Mucosa of stomach (tissue), 1 donor: ENCODE results near the gene DIS3L2.
"Not testable (repeated sequence)": the region's sequence is repeated elsewhere in the genome, so short reads cannot be mapped to it uniquely, and the experiment has no call there.

Source experiments
- H3K27me3 ChIP-seq: one replicate; pipeline ENCODE4 v1.7.0; 2013; ENCODE audit warnings: mild to moderate bottlenecking, low read length; ENCODE audit not compliant: control insufficient read depth, insufficient read depth
- H3K36me3 ChIP-seq: one replicate; pipeline ENCODE4 v1.7.0; 2013; ENCODE audit warnings: low read length; ENCODE audit not compliant: control insufficient read depth, insufficient read depth
- H3K4me1 ChIP-seq: one replicate; pipeline ENCODE4 v1.7.0; 2013; ENCODE audit warnings: mild to moderate bottlenecking, low read length; ENCODE audit not compliant: control insufficient read depth, insufficient read depth
- H3K4me3 ChIP-seq: one replicate; pipeline ENCODE4 v1.7.0; 2013; ENCODE audit warnings: low read length
- H3K9ac ChIP-seq: one replicate; pipeline ENCODE4 v1.7.0; 2013; ENCODE audit warnings: mild to moderate bottlenecking, low read length, moderate library complexity
- H3K9me3 ChIP-seq: one replicate; pipeline ENCODE4 v1.7.0; 2013; ENCODE audit warnings: mild to moderate bottlenecking, low read length, moderate library complexity; ENCODE audit not compliant: control insufficient read depth
- donor health status: Pancreatic carcinoma.

DIS3L2 gene

DNA sequence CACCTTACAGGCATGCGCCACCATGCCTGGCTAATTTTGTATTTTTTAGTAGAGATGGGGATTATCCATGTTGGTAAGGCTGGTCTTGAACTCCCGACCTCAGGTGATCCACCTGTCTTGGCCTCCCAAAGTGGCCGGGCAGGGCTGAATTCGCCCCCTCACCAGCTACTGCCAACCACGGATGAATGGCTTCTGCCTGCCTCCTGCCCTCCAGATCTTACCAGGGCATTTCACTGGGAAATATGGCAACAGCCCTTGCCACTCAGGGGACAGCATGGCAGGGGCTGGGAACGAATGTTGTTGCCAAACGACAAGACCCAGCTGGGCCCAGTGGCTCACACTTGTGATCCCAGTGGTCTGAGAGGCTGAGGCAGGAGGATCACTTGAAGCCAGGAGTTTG, 415.2 kb downstream of the DIS3L2 start:
- Histone ChIP-seq H3K9ac (no peak overlapping the region), H3K36me3 (no peaks in the 10 kb centered on the region), H3K4me3 (no peak overlapping the region), H3K27me3 (peaks cover 6% of the 10 kb centered on the region), H3K9me3 (no peaks in the 10 kb centered on the region), H3K4me1 (no peaks in the 10 kb centered on the region)

DNA sequence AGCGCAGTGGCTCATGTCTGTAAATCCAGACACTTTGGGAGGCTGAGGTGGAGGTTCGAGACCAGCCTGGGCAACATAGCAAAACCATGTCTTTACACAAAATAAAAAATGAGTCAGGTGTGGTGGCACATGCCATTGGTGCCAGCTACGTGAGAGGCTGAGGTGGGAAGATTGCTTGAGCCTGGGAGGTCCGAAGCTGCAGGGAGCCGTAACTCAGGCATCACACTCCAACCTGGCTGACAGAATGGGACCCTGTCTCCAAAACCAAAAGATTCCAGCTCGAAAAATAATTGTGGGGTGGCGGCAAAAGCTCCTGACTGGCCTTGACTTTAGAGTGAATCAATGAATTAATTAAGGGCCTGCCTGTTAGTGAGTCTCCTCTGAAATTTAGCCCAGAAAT, 415.8 kb downstream of the DIS3L2 start:
- peaks cover 12% of the 10 kb centered on the region for H3K27me3 ChIP-seq
- no peaks in the 10 kb centered on the region for H3K4me1 ChIP-seq
- H3K36me3 ChIP-seq = no peaks in the 10 kb centered on the region
- H3K9me3 ChIP-seq = no peaks in the 10 kb centered on the region
- no peak overlapping the region for H3K9ac ChIP-seq
- H3K4me3 ChIP-seq = no peak overlapping the region

- no peak overlapping the region for H3K9ac ChIP-seq
- H3K4me3 ChIP-seq = no peak overlapping the region
- H3K27me3 ChIP-seq = peaks cover 17% of the 10 kb centered on the region
- no peaks in the 10 kb centered on the region for H3K36me3 ChIP-seq
- H3K9me3 ChIP-seq = no peaks in the 10 kb centered on the region
- H3K4me1 ChIP-seq = no peaks in the 10 kb centered on the region
These were observed 416.6 kb downstream of the DIS3L2 start for GRCh38 chr2:232377841-232378734.

- H3K9me3 ChIP-seq, H3K4me3 ChIP-seq, H3K9ac ChIP-seq, H3K36me3 ChIP-seq, H3K4me1 ChIP-seq: not testable (repeated sequence)
- H3K27me3 ChIP-seq = peaks cover 20% of the 10 kb centered on the region
These were observed 417.2 kb downstream of the DIS3L2 start, which contains the start of gene ALPP for GRCh38 chr2:232378735-232379151. Gene ALPP (plus strand): TSS chr2:232378751. CDS start chr2:232378803, 52 bp downstream.

GRCh38 chr2:232379610-232380590, 418.4 kb downstream of the DIS3L2 start:
- H3K4me1 ChIP-seq, H3K36me3 ChIP-seq, H3K9ac ChIP-seq, H3K9me3 ChIP-seq, H3K4me3 ChIP-seq: not testable (repeated sequence)
- peaks cover 28% of the 10 kb centered on the region for H3K27me3 ChIP-seq

DNA sequence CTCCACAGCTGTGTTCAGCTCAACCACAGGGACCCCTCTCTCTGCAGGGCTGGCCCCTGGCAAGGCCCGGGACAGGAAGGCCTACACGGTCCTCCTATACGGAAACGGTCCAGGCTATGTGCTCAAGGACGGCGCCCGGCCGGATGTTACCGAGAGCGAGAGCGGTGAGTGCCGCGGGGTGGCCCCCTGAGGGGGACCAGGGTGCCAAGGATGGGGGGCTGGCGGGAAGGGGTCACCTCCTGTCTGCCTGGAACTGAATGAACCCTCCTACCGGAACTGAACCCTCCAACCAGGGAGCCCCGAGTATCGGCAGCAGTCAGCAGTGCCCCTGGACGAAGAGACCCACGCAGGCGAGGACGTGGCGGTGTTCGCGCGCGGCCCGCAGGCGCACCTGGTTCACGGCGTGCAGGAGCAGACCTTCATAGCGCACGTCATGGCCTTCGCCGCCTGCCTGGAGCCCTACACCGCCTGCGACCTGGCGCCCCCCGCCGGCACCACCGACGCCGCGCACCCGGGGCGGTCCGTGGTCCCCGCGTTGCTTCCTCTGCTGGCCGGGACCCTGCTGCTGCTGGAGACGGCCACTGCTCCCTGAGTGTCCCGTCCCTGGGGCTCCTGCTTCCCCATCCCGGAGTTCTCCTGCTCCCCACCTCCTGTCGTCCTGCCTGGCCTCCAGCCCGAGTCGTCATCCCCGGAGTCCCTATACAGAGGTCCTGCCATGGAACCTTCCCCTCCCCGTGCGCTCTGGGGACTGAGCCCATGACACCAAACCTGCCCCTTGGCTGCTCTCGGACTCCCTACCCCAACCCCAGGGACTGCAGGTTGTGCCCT, 419.9 kb downstream of the DIS3L2 start:
- not testable (repeated sequence) for H3K4me1 ChIP-seq
- peaks cover 43% of the 10 kb centered on the region for H3K27me3 ChIP-seq

DNA sequence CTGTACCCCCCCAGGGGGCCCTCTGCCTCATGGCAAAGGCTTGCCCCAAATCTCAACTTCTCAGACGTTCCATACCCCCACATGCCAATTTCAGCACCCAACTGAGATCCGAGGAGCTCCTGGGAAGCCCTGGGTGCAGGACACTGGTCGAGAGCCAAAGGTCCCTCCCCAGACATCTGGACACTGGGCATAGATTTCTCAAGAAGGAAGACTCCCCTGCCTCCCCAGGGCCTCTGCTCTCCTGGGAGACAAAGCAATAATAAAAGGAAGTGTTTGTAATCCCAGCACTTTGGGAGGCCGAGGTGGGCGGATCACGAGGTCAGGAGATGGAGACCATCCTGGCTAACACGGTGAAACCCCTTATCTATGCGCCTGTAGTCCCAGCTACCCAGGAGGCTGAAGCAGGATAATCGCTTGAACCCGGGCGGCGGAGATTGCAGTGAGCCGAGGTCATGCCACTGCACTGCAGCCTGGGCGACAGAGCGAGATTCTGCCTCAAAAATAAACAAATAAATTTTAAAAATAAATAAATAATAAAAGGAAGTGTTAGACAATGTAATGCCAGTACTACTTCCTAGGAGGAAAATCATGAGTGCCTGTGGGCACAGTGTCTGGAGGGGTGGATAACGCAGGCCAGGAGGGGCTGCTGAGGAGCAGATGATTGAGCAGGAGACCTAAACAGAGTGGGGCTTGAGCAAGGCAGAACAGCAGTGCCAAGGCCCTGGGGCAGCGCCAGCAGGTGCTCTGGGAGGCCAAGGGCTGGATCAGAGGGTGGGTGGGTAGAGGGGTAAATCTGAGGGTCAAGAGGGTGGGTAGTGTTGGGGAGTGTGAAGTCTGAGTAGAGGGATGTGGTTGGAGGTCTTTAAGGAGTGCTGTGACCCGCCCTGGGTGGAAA, 421.1 kb downstream of the DIS3L2 start:
- Histone ChIP-seq H3K9ac (no peak overlapping the region), H3K9me3 (no peaks in the 10 kb centered on the region), H3K4me3 (no peak overlapping the region), H3K4me1 (peaks cover 11% of the 10 kb centered on the region), H3K27me3 (peaks cover 55% of the 10 kb centered on the region), H3K36me3 (no peaks in the 10 kb centered on the region)

More for the DNA sequence above, 419.9 kb downstream of the DIS3L2 start:
- not testable (repeated sequence) for H3K9me3 ChIP-seq, H3K9ac ChIP-seq, H3K36me3 ChIP-seq, H3K4me3 ChIP-seq

GRCh38 chr2:232384466-232384865, 423.0 kb downstream of the DIS3L2 start:
- H3K27me3 ChIP-seq = peaks cover 71% of the 10 kb centered on the region
- H3K9ac ChIP-seq = no peak overlapping the region
- peaks cover 21% of the 10 kb centered on the region for H3K4me1 ChIP-seq
- no peaks in the 10 kb centered on the region for H3K9me3 ChIP-seq
- H3K36me3 ChIP-seq = no peaks in the 10 kb centered on the region
- no peak overlapping the region for H3K4me3 ChIP-seq

DNA sequence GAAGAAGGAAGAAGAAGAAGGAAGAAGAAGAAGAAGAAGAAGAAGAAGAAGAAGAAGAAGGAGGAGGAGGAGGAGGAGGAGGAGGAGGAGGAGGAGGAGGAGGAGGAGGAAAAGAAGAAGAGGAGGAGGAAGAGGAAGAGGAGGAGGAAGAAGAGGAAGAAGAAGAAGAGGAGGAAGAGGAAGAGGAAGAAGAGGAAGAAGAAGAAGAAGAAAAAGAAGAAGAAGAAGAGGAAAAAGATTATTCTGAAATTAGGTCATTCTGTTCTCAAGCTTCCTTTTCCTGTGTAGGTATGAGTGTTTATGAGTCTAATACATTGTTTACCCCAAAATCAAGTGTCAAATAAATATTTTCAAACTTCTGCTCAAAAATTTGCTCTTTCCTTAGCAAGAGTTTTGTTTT, 423.5 kb downstream of the DIS3L2 start:
- Histone ChIP-seq H3K27me3 (peaks cover 72% of the 10 kb centered on the region), H3K4me1 (peaks cover 21% of the 10 kb centered on the region)
- not testable (repeated sequence) for H3K9ac ChIP-seq, H3K9me3 ChIP-seq, H3K4me3 ChIP-seq, H3K36me3 ChIP-seq

- peaks cover 21% of the 10 kb centered on the region for H3K4me1 ChIP-seq
- no peak overlapping the region for H3K9ac ChIP-seq
- no peaks in the 10 kb centered on the region for H3K36me3 ChIP-seq
- no peaks in the 10 kb centered on the region for H3K9me3 ChIP-seq
- no peak overlapping the region for H3K4me3 ChIP-seq
- peaks cover 77% of the 10 kb centered on the region for H3K27me3 ChIP-seq
These were observed 424.4 kb downstream of the DIS3L2 start for GRCh38 chr2:232385660-232386489.
